Inflammatory macrophage treated with lipopolysaccharide for 1 hour (primary cell): ENCODE results near the gene CACNG8.
A peak's percentile ranks its signal among the peaks of the same experiment; 100 is the strongest.
"Not testable (repeated sequence)": the region's sequence is repeated elsewhere in the genome, so short reads cannot be mapped to it uniquely, and the experiment has no call there.

Experiments
- DNase-seq, 2 donors: peaks; one replicate each; pipeline ENCODE4 v3.0.0-alpha.2; 2020 to 2022

The CACNG8 gene

GRCh38 chr19:53962887-53963431 lies at the start of gene CACNG8:
Gene CACNG8 (plus strand): TSS chr19:53962937.
- DNase-seq: no peak

- DNase-seq: peak; percentile 20 to 49
Measured at GRCh38 chr19:53915000-53915399, 47.7 kb upstream of the CACNG8 start.

GRCh38 chr19:53916004-53916403 lies 46.7 kb upstream of the CACNG8 start:
- no peak for DNase-seq

- no peak for DNase-seq
Measured at GRCh38 chr19:53917356-53917755, 45.4 kb upstream of the CACNG8 start.

- DNase-seq: peak; percentile 16 to 45
Measured at GRCh38 chr19:53927739-53928138, 35.0 kb upstream of the CACNG8 start.

- DNase-seq: no peak
Measured at GRCh38 chr19:53936029-53936428, 26.7 kb upstream of the CACNG8 start.

- peak in 1 of 2 donors; percentile 7 for DNase-seq
Measured at GRCh38 chr19:53942001-53942786, 20.5 kb upstream of the CACNG8 start.

GRCh38 chr19:53944416-53944815 lies 18.3 kb upstream of the CACNG8 start:
- no peak for DNase-seq

GRCh38 chr19:53944933-53945332 lies 17.8 kb upstream of the CACNG8 start:
- DNase-seq: no peak

GRCh38 chr19:53945441-53945840 lies 17.3 kb upstream of the CACNG8 start:
- DNase-seq: no peak

- DNase-seq: no peak
Measured at GRCh38 chr19:53945998-53946397, 16.7 kb upstream of the CACNG8 start.

- DNase-seq: no peak
Measured at GRCh38 chr19:53947624-53948023, 15.1 kb upstream of the CACNG8 start.

GRCh38 chr19:53948611-53949010 lies 14.1 kb upstream of the CACNG8 start:
- DNase-seq: not testable (repeated sequence)

GRCh38 chr19:53951436-53951835 lies 11.3 kb upstream of the CACNG8 start:
- no peak for DNase-seq

GRCh38 chr19:53951947-53952346 lies 10.8 kb upstream of the CACNG8 start:
- no peak for DNase-seq

GRCh38 chr19:53953383-53953782 lies 9.4 kb upstream of the CACNG8 start:
- DNase-seq: no peak

GRCh38 chr19:53957448-53958167 lies 5.1 kb upstream of the CACNG8 start:
- DNase-seq: no peak

- DNase-seq: no peak
Measured at GRCh38 chr19:53958168-53958571, 4.6 kb upstream of the CACNG8 start.

- DNase-seq: no peak
Measured at GRCh38 chr19:53958823-53959757, 3.6 kb upstream of the CACNG8 start.

- DNase-seq: no peak
Measured at GRCh38 chr19:53960187-53960586, 2.5 kb upstream of the CACNG8 start.

- no peak for DNase-seq
Measured at GRCh38 chr19:53960886-53961285, 1.9 kb upstream of the CACNG8 start.

- DNase-seq: no peak
Measured at GRCh38 chr19:53961523-53962356, 997 bp upstream of the CACNG8 start.
